ENCODE measurements around the gene LAG3.

- no peak for TF ChIP-seq CTCF (IDR thresholded peaks at IDR 0.05)
- TF ChIP-seq POLR2A (IDR thresholded peaks at IDR 0.05): no peak
Observed at GRCh38 chr12:6772726-6773589, 638 bp downstream of the LAG3 start.
